ENCODE data around the gene LRP1B.
"Not testable (repeated sequence)": the region's sequence is repeated elsewhere in the genome, so short reads cannot be mapped to it uniquely, and the experiment has no call there.

LRP1B gene

GRCh38 chr2:141863964-141864363 lies 266.9 kb downstream of the LRP1B start:
- no peak for DNase-seq

- no peak for DNase-seq
Observed at GRCh38 chr2:141856215-141856919, 274.4 kb downstream of the LRP1B start.

GRCh38 chr2:141848191-141848590 lies 282.6 kb downstream of the LRP1B start:
- DNase-seq, result no peak

- DNase-seq, result no peak
Observed at GRCh38 chr2:141844231-141844630, 286.6 kb downstream of the LRP1B start.

GRCh38 chr2:141835103-141835502 lies 295.7 kb downstream of the LRP1B start:
- DNase-seq, result no peak

GRCh38 chr2:141828761-141829160 lies 302.1 kb downstream of the LRP1B start:
- DNase-seq, result no peak

GRCh38 chr2:141824790-141825189 lies 306.0 kb downstream of the LRP1B start:
- no peak for DNase-seq

GRCh38 chr2:141820893-141821292 lies 309.9 kb downstream of the LRP1B start:
- DNase-seq, result no peak

- not testable (repeated sequence) for DNase-seq
Observed at GRCh38 chr2:141815320-141815719, 315.5 kb downstream of the LRP1B start.

- no peak for DNase-seq
Observed at GRCh38 chr2:141814150-141814549, 316.7 kb downstream of the LRP1B start.

- DNase-seq, result no peak
Observed at GRCh38 chr2:141810148-141810547, 320.7 kb downstream of the LRP1B start.

- DNase-seq, result no peak
Observed at GRCh38 chr2:141806090-141806489, 324.7 kb downstream of the LRP1B start.

GRCh38 chr2:141805302-141805701 lies 325.5 kb downstream of the LRP1B start:
- DNase-seq, result no peak

GRCh38 chr2:141796449-141796848 lies 334.4 kb downstream of the LRP1B start:
- no peak for DNase-seq

- no peak for DNase-seq
Observed at GRCh38 chr2:141791521-141791920, 339.3 kb downstream of the LRP1B start.

- no peak for DNase-seq
Observed at GRCh38 chr2:141782574-141782973, 348.2 kb downstream of the LRP1B start.

GRCh38 chr2:141778315-141778835 lies 352.4 kb downstream of the LRP1B start:
- DNase-seq, result no peak

GRCh38 chr2:141770530-141770929 lies 360.3 kb downstream of the LRP1B start:
- DNase-seq, result no peak

- DNase-seq, result no peak
Observed at GRCh38 chr2:141767691-141768090, 363.1 kb downstream of the LRP1B start.

GRCh38 chr2:141767051-141767450 lies 363.8 kb downstream of the LRP1B start:
- no peak for DNase-seq

GRCh38 chr2:141766225-141766624 lies 364.6 kb downstream of the LRP1B start:
- no peak for DNase-seq

- no peak for DNase-seq
Observed at GRCh38 chr2:141748616-141749015, 382.2 kb downstream of the LRP1B start.

- DNase-seq, result no peak
Observed at GRCh38 chr2:141741652-141742051, 389.2 kb downstream of the LRP1B start.

GRCh38 chr2:141737492-141738255 lies 393.1 kb downstream of the LRP1B start:
- no peak for DNase-seq
